ENCODE measurements around the gene CCDC83.
"Not testable (repeated sequence)": the region's sequence is repeated elsewhere in the genome, so short reads cannot be mapped to it uniquely, and the experiment has no call there.

Gene CCDC83

GRCh38 chr11:85840932-85841331 lies 14.3 kb upstream of the CCDC83 start:
- DNase-seq = not testable (repeated sequence)

GRCh38 chr11:85843929-85844328 lies 11.3 kb upstream of the CCDC83 start:
- DNase-seq = no peak

- DNase-seq = no peak
Measured at GRCh38 chr11:85844439-85845123, 10.6 kb upstream of the CCDC83 start.

GRCh38 chr11:85845124-85845631 lies 10.0 kb upstream of the CCDC83 start:
- DNase-seq = no peak

GRCh38 chr11:85847436-85847835 lies 7.7 kb upstream of the CCDC83 start:
- DNase-seq = no peak

- DNase-seq = no peak
Measured at GRCh38 chr11:85848006-85848405, 7.2 kb upstream of the CCDC83 start.

- no peak for DNase-seq
Measured at GRCh38 chr11:85848556-85848955, 6.6 kb upstream of the CCDC83 start.

GRCh38 chr11:85852754-85853153 lies 2.4 kb upstream of the CCDC83 start:
- DNase-seq = not testable (repeated sequence)

- DNase-seq = not testable (repeated sequence)
Measured at GRCh38 chr11:85853541-85853940, 1.6 kb upstream of the CCDC83 start.

GRCh38 chr11:85854212-85854556 lies 999 bp upstream of the CCDC83 start:
- DNase-seq = no peak

- peak; percentile 92 to 94 for DNase-seq
Measured at GRCh38 chr11:85854557-85855340, 434 bp upstream of the CCDC83 start.

- no peak for DNase-seq
Measured at GRCh38 chr11:85857098-85857497, 1.9 kb downstream of the CCDC83 start.

- DNase-seq = not testable (repeated sequence)
Measured at GRCh38 chr11:85859541-85859940, 4.4 kb downstream of the CCDC83 start.

GRCh38 chr11:85863855-85864254 lies 8.7 kb downstream of the CCDC83 start:
- DNase-seq = no peak

GRCh38 chr11:85866137-85866827 lies 11.1 kb downstream of the CCDC83 start:
- no peak for DNase-seq

- DNase-seq = no peak
Measured at GRCh38 chr11:85867751-85868150, 12.6 kb downstream of the CCDC83 start.

- DNase-seq = no peak
Measured at GRCh38 chr11:85869781-85870180, 14.6 kb downstream of the CCDC83 start.

GRCh38 chr11:85874265-85874664 lies 19.1 kb downstream of the CCDC83 start:
- no peak for DNase-seq

- no peak for DNase-seq
Measured at GRCh38 chr11:85875505-85875904, 20.3 kb downstream of the CCDC83 start.

- DNase-seq = no peak
Measured at GRCh38 chr11:85884581-85885021, 29.4 kb downstream of the CCDC83 start.

GRCh38 chr11:85886089-85887056 lies 31.2 kb downstream of the CCDC83 start:
- DNase-seq = no peak

- no peak for DNase-seq
Measured at GRCh38 chr11:85889108-85889507, 33.9 kb downstream of the CCDC83 start.
